CD4-positive, alpha-beta memory T cell (primary cell): ENCODE results near the gene JCAD. TPM values are rescaled to one million over a fixed set of nuclear protein-coding genes. Genes with fewer than 3 reads are reported as not detected.

Experiments
- CTCF ChIA-PET: fragments of 350-600 bp; sonication (Branson Sonifier 250); formaldehyde crosslinking; loops from one replicate; lab custom pipeline; 2021; ENCODE audit warnings: inconsistent platforms; ENCODE audit not compliant: partially characterized antibody; lab: Charles Lee
- POLR2A ChIA-PET: fragments of 350-600 bp; sonication (Branson Sonifier 250); formaldehyde crosslinking; loops from one replicate; lab custom pipeline; 2021; ENCODE audit not compliant: partially characterized antibody; lab: Charles Lee
- DNase-seq, 5 donors: peaks; one replicate each; pipeline versions ENCODE4 v3.0.0 to v3.0.0-alpha.2; 2020 to 2022; ENCODE audit warnings: mixed read lengths in 1 of 5
- H3K27ac ChIP-seq: one replicate; pipeline ENCODE4 v1.7.0; 2013; ENCODE audit warnings: low read depth, low read length
- H3K27me3 ChIP-seq: 2 replicates; pipeline ENCODE4 v1.7.0; 2013; ENCODE audit warnings: mild to moderate bottlenecking, low read length, moderate library complexity; ENCODE audit not compliant: insufficient read depth
- H3K36me3 ChIP-seq: 2 replicates; pipeline ENCODE4 v1.7.0; 2013; ENCODE audit warnings: mild to moderate bottlenecking, low read length, moderate library complexity; ENCODE audit not compliant: insufficient read depth
- H3K4me1 ChIP-seq: 2 replicates; pipeline ENCODE4 v1.7.0; 2013; ENCODE audit warnings: mild to moderate bottlenecking, low read length, moderate library complexity; ENCODE audit not compliant: insufficient read depth
- H3K4me3 ChIP-seq, 2 donors: one replicate each; pipeline ENCODE4 v1.7.0; 2013; ENCODE audit warnings: low read length in 2 of 2, mild to moderate bottlenecking in 1 of 2
- H3K9me3 ChIP-seq, 2 donors: one replicate each; pipeline ENCODE4 v1.7.0; 2013; ENCODE audit warnings: low read length in 2 of 2, control low read depth in 1 of 2; ENCODE audit not compliant: control insufficient read depth in 1 of 2
- H3K27ac Mint-ChIP-seq, 7 donors: one replicate each; pipeline ENCODE4 v1.8.0; 2020 to 2021; ENCODE audit warnings: mixed read lengths in 7 of 7, mild to moderate bottlenecking in 6 of 7, inconsistent platforms in 3 of 7, moderate library complexity in 3 of 7
- H3K27me3 Mint-ChIP-seq, 2 donors: one replicate each; pipeline ENCODE4 v1.8.0; 2020 to 2021; ENCODE audit warnings: mixed read lengths in 2 of 2
- H3K36me3 Mint-ChIP-seq, 2 donors: one replicate each; pipeline ENCODE4 v1.8.0; 2020 to 2021; ENCODE audit warnings: mixed read lengths in 2 of 2, inconsistent platforms in 1 of 2, mild to moderate bottlenecking in 1 of 2
- H3K4me1 Mint-ChIP-seq, 4 donors: one replicate each; pipeline ENCODE4 v1.8.0; 2020 to 2021; ENCODE audit warnings: mixed read lengths in 4 of 4, mild to moderate bottlenecking in 1 of 4
- H3K4me3 Mint-ChIP-seq, 8 donors: one replicate each; pipeline ENCODE4 v1.8.0; 2020 to 2021; ENCODE audit warnings: mixed read lengths in 8 of 8, mild to moderate bottlenecking in 7 of 8, moderate library complexity in 6 of 8, inconsistent platforms in 3 of 8
- H3K9me3 Mint-ChIP-seq, 8 donors: one replicate each; pipeline ENCODE4 v1.8.0; 2020 to 2021; ENCODE audit warnings: mixed read lengths in 8 of 8, mild to moderate bottlenecking in 5 of 8, inconsistent platforms in 3 of 8, moderate library complexity in 1 of 8
- intact Hi-C: fragments of 100-400 bp; cut with micrococcal nuclease; formaldehyde crosslinking; loops from one replicate; pipeline ENCODE4 v1.15.1; 2023
- polyA plus RNA-seq, 2 donors: library from polyadenylated mRNA; unstranded; fragments of 300-500 nt; fragmentation: Illumina TruSeq; gene quantifications; one replicate each; pipeline ENCODE4 v1.2.3, GENCODE V29; 2021
- total RNA-seq, 2 experiments: library from RNA; stranded (reverse); gene quantifications; one replicate each; pipeline ENCODE4 v1.2.3, GENCODE V29; 2021

Gene JCAD
- total and polyA plus RNA-seq, 4 experiments from 2014 or later, result not detected

GRCh38 chr10:30029872-30030256, 29.5 kb downstream of the JCAD start:
- H3K36me3 ChIP-seq, result no peaks in the 10 kb centered on the region
- Mint-ChIP-seq H3K4me1 (peaks cover 21 to 47% (median 36%) of the 10 kb centered on the region in 4 donors), H3K27me3 (peaks cover 40 to 42% of the 10 kb centered on the region in 2 donors), H3K4me3 (peak overlapping the region in 1 of 8 donors; percentile 39), H3K36me3 (peaks cover 0 to 3% of the 10 kb centered on the region in 2 donors), H3K27ac (peak overlapping the region in 1 of 7 donors; percentile 69), H3K9me3 (peaks cover 0 to 3% (median 0%) of the 10 kb centered on the region in 8 donors)
- no peaks in the 10 kb centered on the region for H3K9me3 ChIP-seq
- peaks cover 20% of the 10 kb centered on the region for H3K27me3 ChIP-seq
- no peak for DNase-seq
- CTCF ChIA-PET, result no interaction called here
- intact Hi-C loops, result loop anchor here (5.0 to 10.0 kb wide), 2 partner anchors 497 to 1895 kb away; partner anchors contain the start of gene ARHGAP12
- no peak overlapping the region for H3K27ac ChIP-seq
- POLR2A ChIA-PET, result no interaction called here
- H3K4me1 ChIP-seq, result peaks cover 33% of the 10 kb centered on the region
- no peak overlapping the region for H3K4me3 ChIP-seq

- H3K4me1 ChIP-seq, result peaks cover 33% of the 10 kb centered on the region
- H3K4me1 Mint-ChIP-seq, result peaks cover 20 to 47% (median 36%) of the 10 kb centered on the region in 4 donors
- H3K9me3 ChIP-seq, result no peaks in the 10 kb centered on the region
- peaks cover 0 to 3% (median 0%) of the 10 kb centered on the region in 8 donors for H3K9me3 Mint-ChIP-seq
- DNase-seq, result no peak
- peak overlapping the region in 3 of 8 donors; percentile 26 to 62 (median 39) for H3K4me3 Mint-ChIP-seq
- H3K27me3 ChIP-seq, result peaks cover 19% of the 10 kb centered on the region
- peak overlapping the region in 1 of 7 donors; percentile 69 for H3K27ac Mint-ChIP-seq
- no peaks in the 10 kb centered on the region for H3K36me3 ChIP-seq
- ChIA-PET CTCF (interaction anchor here (0.6 to 1.7 kb wide), 3 partner anchors 9 to 84 kb away, joined by 3 to 7 read pairs (median 4); no protein-coding TSS in a partner anchor), POLR2A (no interaction called here)
- no peak overlapping the region for H3K27ac ChIP-seq
- H3K27me3 Mint-ChIP-seq, result peaks cover 34 to 41% of the 10 kb centered on the region in 2 donors
- no peak overlapping the region for H3K4me3 ChIP-seq
- H3K36me3 Mint-ChIP-seq, result peaks cover 0 to 3% of the 10 kb centered on the region in 2 donors
- intact Hi-C loops, result loop anchor here (5.0 to 10.0 kb wide), 2 partner anchors 498 to 1895 kb away; partner anchors contain the start of gene ARHGAP12
Observed at GRCh38 chr10:30029164-30029871, 30.1 kb downstream of the JCAD start.

GRCh38 chr10:30028738-30029030, 30.7 kb downstream of the JCAD start:
- H3K27me3 ChIP-seq, result peaks cover 19% of the 10 kb centered on the region
- Mint-ChIP-seq H3K27me3 (peaks cover 35 to 42% of the 10 kb centered on the region in 2 donors), H3K36me3 (peaks cover 0 to 3% of the 10 kb centered on the region in 2 donors), H3K4me3 (no peak overlapping the region), H3K9me3 (peaks cover 0 to 4% (median 0%) of the 10 kb centered on the region in 8 donors), H3K27ac (peak overlapping the region in 2 of 7 donors; percentile 25 to 51), H3K4me1 (peaks cover 20 to 47% (median 36%) of the 10 kb centered on the region in 4 donors)
- H3K36me3 ChIP-seq, result no peaks in the 10 kb centered on the region
- H3K4me3 ChIP-seq, result no peak overlapping the region
- intact Hi-C loops, result loop anchor here (5.0 to 10.0 kb wide), 2 partner anchors 499 to 1896 kb away; partner anchors contain the start of gene ARHGAP12
- peaks cover 33% of the 10 kb centered on the region for H3K4me1 ChIP-seq
- no peak for DNase-seq
- no peak overlapping the region for H3K27ac ChIP-seq
- POLR2A ChIA-PET, result interaction anchor here (0.5 kb wide), 1 partner anchor 68 kb away, joined by 3 read pairs; no protein-coding TSS in a partner anchor
- CTCF ChIA-PET, result interaction anchor here (0.6 to 1.8 kb wide), 4 partner anchors 10 to 84 kb away, joined by 3 to 7 read pairs (median 6); no protein-coding TSS in a partner anchor
- H3K9me3 ChIP-seq, result no peaks in the 10 kb centered on the region

- Mint-ChIP-seq H3K9me3 (peaks cover 0 to 4% (median 0%) of the 10 kb centered on the region in 8 donors), H3K4me1 (peaks cover 20 to 47% (median 36%) of the 10 kb centered on the region in 4 donors), H3K36me3 (peaks cover 0 to 3% of the 10 kb centered on the region in 2 donors), H3K4me3 (peak overlapping the region; percentile 26 to 91 (median 74)), H3K27ac (peak overlapping the region in 6 of 7 donors; percentile 25 to 94 (median 76)), H3K27me3 (peaks cover 35 to 44% of the 10 kb centered on the region in 2 donors)
- ChIA-PET POLR2A (interaction anchor here (0.5 to 1.9 kb wide), 4 partner anchors 18 to 370 kb away, joined by 3 to 6 read pairs (median 4); no protein-coding TSS in a partner anchor), CTCF (interaction anchor here (0.6 to 1.8 kb wide), 5 partner anchors 10 to 85 kb away, joined by 3 to 7 read pairs (median 4); no protein-coding TSS in a partner anchor)
- Histone ChIP-seq H3K27me3 (peaks cover 19% of the 10 kb centered on the region), H3K36me3 (no peaks in the 10 kb centered on the region), H3K4me1 (peaks cover 33% of the 10 kb centered on the region), H3K9me3 (no peaks in the 10 kb centered on the region), H3K27ac (no peak overlapping the region), H3K4me3 (peak overlapping the region; percentile 19 to 61)
- peak; percentile 35 to 49 (median 42) for DNase-seq
- intact Hi-C loops, result loop anchor here (5.0 to 10.0 kb wide), 2 partner anchors 499 to 1897 kb away; partner anchors contain the start of gene ARHGAP12
Observed at GRCh38 chr10:30028006-30028737, 31.2 kb downstream of the JCAD start.

- ChIA-PET CTCF (interaction anchor here (0.5 to 1.8 kb wide), 6 partner anchors 11 to 691 kb away, joined by 3 to 7 read pairs (median 4); no protein-coding TSS in a partner anchor), POLR2A (interaction anchor here (0.8 to 1.9 kb wide), 5 partner anchors 12 to 370 kb away, joined by 3 to 6 read pairs (median 3); no protein-coding TSS in a partner anchor)
- Mint-ChIP-seq H3K36me3 (peaks cover 0 to 3% of the 10 kb centered on the region in 2 donors), H3K4me1 (peaks cover 20 to 47% (median 36%) of the 10 kb centered on the region in 4 donors), H3K9me3 (peaks cover 0 to 4% (median 0%) of the 10 kb centered on the region in 8 donors), H3K27ac (peak overlapping the region; percentile 92 to 98 (median 94)), H3K4me3 (peak overlapping the region; percentile 69 to 91 (median 80)), H3K27me3 (peaks cover 33 to 36% of the 10 kb centered on the region in 2 donors)
- intact Hi-C loops, result loop anchor here (1.0 to 10.0 kb wide), 3 partner anchors 29 to 1897 kb away; partner anchors contain the start of gene ARHGAP12
- DNase-seq, result peak; percentile 91 to 98 (median 95)
- peaks cover 12% of the 10 kb centered on the region for H3K27me3 ChIP-seq
- no peaks in the 10 kb centered on the region for H3K9me3 ChIP-seq
- peak overlapping the region; percentile 19 to 61 for H3K4me3 ChIP-seq
- no peaks in the 10 kb centered on the region for H3K36me3 ChIP-seq
- H3K27ac ChIP-seq, result no peak overlapping the region
- peaks cover 33% of the 10 kb centered on the region for H3K4me1 ChIP-seq
Observed at GRCh38 chr10:30027057-30028005, 32.1 kb downstream of the JCAD start.

GRCh38 chr10:30026578-30026977, 32.8 kb downstream of the JCAD start:
- H3K9me3 Mint-ChIP-seq, result peaks cover 0 to 4% (median 0%) of the 10 kb centered on the region in 8 donors
- no peak overlapping the region for H3K27ac ChIP-seq
- peaks cover 0 to 3% of the 10 kb centered on the region in 2 donors for H3K36me3 Mint-ChIP-seq
- H3K4me3 ChIP-seq, result no peak overlapping the region
- CTCF ChIA-PET, result interaction anchor here (0.5 to 1.8 kb wide), 4 partner anchors 22 to 691 kb away, joined by 3 to 7 read pairs (median 4); no protein-coding TSS in a partner anchor
- POLR2A ChIA-PET, result interaction anchor here (0.8 to 1.9 kb wide), 4 partner anchors 12 to 371 kb away, joined by 3 to 6 read pairs (median 4); no protein-coding TSS in a partner anchor
- DNase-seq, result no peak
- no peaks in the 10 kb centered on the region for H3K9me3 ChIP-seq
- intact Hi-C loops, result loop anchor here (5.0 to 10.0 kb wide), 2 partner anchors 501 to 1898 kb away; partner anchors contain the start of gene ARHGAP12
- H3K27me3 Mint-ChIP-seq, result peaks cover 35 to 37% of the 10 kb centered on the region in 2 donors
- H3K27me3 ChIP-seq, result peaks cover 11% of the 10 kb centered on the region
- peaks cover 33% of the 10 kb centered on the region for H3K4me1 ChIP-seq
- peaks cover 20 to 47% (median 36%) of the 10 kb centered on the region in 4 donors for H3K4me1 Mint-ChIP-seq
- no peaks in the 10 kb centered on the region for H3K36me3 ChIP-seq
- H3K27ac Mint-ChIP-seq, result peak overlapping the region in 5 of 7 donors; percentile 92 to 97 (median 94)
- peak overlapping the region in 6 of 8 donors; percentile 73 to 91 (median 80) for H3K4me3 Mint-ChIP-seq
